OCI-LY3 (cell line): Measurements from ENCODE around the gene IRAK3.

ENCODE experiments used
- H2AFZ ChIP-seq: fragments of 200-600, 300-600 bp; shearing (Covaris generic); 2 replicates; pipeline ENCODE4 v1.6.0; 2014; ENCODE audit warnings: antibody characterized with exemption, low read depth, low read length
- H3K27ac ChIP-seq: fragments of 200-600, 300-600 bp; sonication (generic); 2 replicates; pipeline ENCODE4 v1.5.1; 2014; ENCODE audit warnings: mild to moderate bottlenecking, low read length, moderate library complexity, mixed read lengths
- H3K27me3 ChIP-seq: fragments of 200-600, 300-600 bp; sonication (generic); 2 replicates; pipeline ENCODE4 v1.6.1; 2014; ENCODE audit warnings: low read depth, low read length, mixed read lengths
- H3K36me3 ChIP-seq: fragments of 200-600, 300-600 bp; sonication (generic); replicated peaks from 2 replicates; pipeline ENCODE3; 2014; ENCODE audit warnings: low read depth, low read length, mixed read lengths
- H3K4me1 ChIP-seq: fragments of 300-600, 200-600 bp; sonication (generic); 2 replicates; pipeline ENCODE4 v1.6.1; 2014; ENCODE audit warnings: low read length, mixed read lengths
- H3K4me2 ChIP-seq: fragments of 200-600, 300-600 bp; sonication (generic); 2 replicates; pipeline ENCODE4 v1.6.1; 2014; ENCODE audit warnings: low read length, mixed read lengths
- H3K4me3 ChIP-seq: fragments of 300-600, 200-600 bp; sonication (generic); 2 replicates; pipeline ENCODE4 v1.5.1; 2014; ENCODE audit warnings: antibody characterized with exemption, mild to moderate bottlenecking, low read length, moderate library complexity
- H3K79me2 ChIP-seq: fragments of 300-600, 200-600 bp; shearing (Covaris generic); 2 replicates; pipeline ENCODE4 v1.6.1; 2014; ENCODE audit warnings: mild to moderate bottlenecking, low read length, mixed read lengths
- H3K9ac ChIP-seq: fragments of 300-600, 200-600 bp; shearing (Covaris generic); 2 replicates; pipeline ENCODE4 v1.6.0; 2014; ENCODE audit warnings: mild to moderate bottlenecking, low read length, moderate library complexity
- H3K9me3 ChIP-seq: fragments of 200-600, 300-600 bp; shearing (Covaris generic); 2 replicates; pipeline ENCODE4 v1.6.1; 2014; ENCODE audit warnings: low read length, mixed read lengths; ENCODE audit not compliant: insufficient read depth
- H4K20me1 ChIP-seq: fragments of 200-600, 300-600 bp; sonication (generic); 2 replicates; pipeline ENCODE4 v1.6.1; 2016; ENCODE audit warnings: low read length, mixed read lengths; ENCODE audit not compliant: insufficient read depth
- EZH2phosphoT487 ChIP-seq: fragments of 200-600 bp; shearing (Covaris generic); IDR thresholded peaks from 2 replicates; pipeline ENCODE4 v1.6.1; 2018; ENCODE audit warnings: antibody characterized with exemption, mixed run types, low read depth
- TF ChIP-seq, protein P1 (sequence below): fragments of 200-600, 300-600 bp; sonication (generic); IDR thresholded peaks from 2 replicates; pipeline ENCODE4 v1.5.1; 2014; ENCODE audit warnings: antibody characterized with exemption, low read length, low read depth

Gene IRAK3

DNA sequence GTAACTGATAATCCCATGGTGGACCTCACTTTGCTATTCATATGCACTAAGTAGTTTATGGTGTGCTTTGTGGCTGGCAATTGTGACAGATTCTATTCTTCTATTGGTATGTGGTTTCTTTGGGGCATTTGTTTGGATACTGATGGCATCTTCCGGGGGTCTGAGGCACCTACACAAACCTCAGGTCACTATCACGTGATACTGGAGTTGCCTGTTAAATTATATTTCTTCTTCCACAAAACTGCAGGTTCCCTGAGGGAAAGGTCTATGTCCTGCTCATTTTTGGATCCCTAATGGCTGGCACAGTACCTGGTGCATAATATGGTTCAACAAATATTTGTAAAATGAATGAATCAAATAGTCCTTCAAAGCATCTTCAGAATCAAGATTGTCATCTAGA is 63.8 kb downstream of the IRAK3 start:
- Histone ChIP-seq H3K4me2 (no peak overlapping the region), H3K36me3 (no peaks in the 10 kb centered on the region), H3K27ac (no peak overlapping the region), H4K20me1 (no peaks in the 10 kb centered on the region), H3K4me3 (no peak overlapping the region), H2AFZ (no peak overlapping the region), H3K4me1 (no peaks in the 10 kb centered on the region), H3K9ac (no peak overlapping the region), H3K9me3 (no peaks in the 10 kb centered on the region), H3K27me3 (peaks cover 23% of the 10 kb centered on the region), H3K79me2 (no peaks in the 10 kb centered on the region)
- TF ChIP-seq EZH2phosphoT487: no peak
- TF ChIP-seq, protein P1, sequence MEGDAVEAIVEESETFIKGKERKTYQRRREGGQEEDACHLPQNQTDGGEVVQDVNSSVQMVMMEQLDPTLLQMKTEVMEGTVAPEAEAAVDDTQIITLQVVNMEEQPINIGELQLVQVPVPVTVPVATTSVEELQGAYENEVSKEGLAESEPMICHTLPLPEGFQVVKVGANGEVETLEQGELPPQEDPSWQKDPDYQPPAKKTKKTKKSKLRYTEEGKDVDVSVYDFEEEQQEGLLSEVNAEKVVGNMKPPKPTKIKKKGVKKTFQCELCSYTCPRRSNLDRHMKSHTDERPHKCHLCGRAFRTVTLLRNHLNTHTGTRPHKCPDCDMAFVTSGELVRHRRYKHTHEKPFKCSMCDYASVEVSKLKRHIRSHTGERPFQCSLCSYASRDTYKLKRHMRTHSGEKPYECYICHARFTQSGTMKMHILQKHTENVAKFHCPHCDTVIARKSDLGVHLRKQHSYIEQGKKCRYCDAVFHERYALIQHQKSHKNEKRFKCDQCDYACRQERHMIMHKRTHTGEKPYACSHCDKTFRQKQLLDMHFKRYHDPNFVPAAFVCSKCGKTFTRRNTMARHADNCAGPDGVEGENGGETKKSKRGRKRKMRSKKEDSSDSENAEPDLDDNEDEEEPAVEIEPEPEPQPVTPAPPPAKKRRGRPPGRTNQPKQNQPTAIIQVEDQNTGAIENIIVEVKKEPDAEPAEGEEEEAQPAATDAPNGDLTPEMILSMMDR: no peak

DNA sequence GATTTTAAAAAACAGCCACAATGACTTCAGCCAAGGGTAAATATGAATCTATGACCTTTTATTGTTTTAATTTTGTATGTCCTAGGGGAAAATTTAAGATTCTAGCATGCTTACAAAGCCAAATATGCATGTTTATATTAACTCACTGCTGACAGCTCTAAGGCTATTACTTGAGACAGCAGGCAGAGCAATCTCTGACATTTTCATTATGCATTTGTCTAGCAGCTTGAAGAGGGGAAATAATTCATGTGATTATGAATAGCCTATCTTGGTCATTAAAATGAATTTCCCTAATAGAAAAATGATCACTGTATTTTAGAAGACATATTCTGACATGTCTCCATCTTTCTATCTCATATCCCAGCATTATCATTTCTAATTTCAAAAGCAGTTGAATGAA is 66.7 kb downstream of the IRAK3 start:
- no peak overlapping the region for H2AFZ ChIP-seq

DNA sequence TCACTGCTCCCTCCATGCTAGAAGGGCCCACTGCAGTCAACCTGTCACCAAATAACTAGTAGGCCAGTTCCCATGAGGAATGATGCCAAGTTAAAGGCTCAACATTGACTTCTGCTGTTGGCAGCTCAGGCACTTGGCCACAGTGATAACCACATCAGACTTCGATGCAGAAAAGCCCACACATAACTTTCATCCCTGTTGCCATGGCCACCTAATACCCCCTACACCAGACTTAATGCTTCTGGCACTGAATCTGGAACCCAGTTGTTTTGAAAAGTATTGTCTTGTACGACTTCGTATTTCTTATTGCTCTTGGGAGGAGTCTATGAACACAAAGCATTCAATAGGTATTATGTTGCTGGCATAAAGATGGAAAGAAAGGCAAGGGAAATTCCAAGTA is 69.0 kb downstream of the IRAK3 start:
- Histone ChIP-seq H4K20me1 (no peaks in the 10 kb centered on the region), H3K79me2 (no peaks in the 10 kb centered on the region), H3K4me2 (no peak overlapping the region), H3K9me3 (no peaks in the 10 kb centered on the region), H3K36me3 (no peaks in the 10 kb centered on the region), H3K9ac (no peak overlapping the region), H3K27ac (no peak overlapping the region), H2AFZ (no peak overlapping the region), H3K4me1 (no peaks in the 10 kb centered on the region), H3K27me3 (peaks cover 15% of the 10 kb centered on the region), H3K4me3 (no peak overlapping the region)
- TF ChIP-seq EZH2phosphoT487: no peak
- TF ChIP-seq, protein P1: no peak

More for the DNA sequence above, 66.7 kb downstream of the IRAK3 start:
- no peak overlapping the region for H3K4me3 ChIP-seq
- peaks cover 23% of the 10 kb centered on the region for H3K27me3 ChIP-seq
- H3K4me2 ChIP-seq: no peak overlapping the region
- no peaks in the 10 kb centered on the region for H3K79me2 ChIP-seq
- H4K20me1 ChIP-seq: no peaks in the 10 kb centered on the region
- no peaks in the 10 kb centered on the region for H3K9me3 ChIP-seq
- no peak for TF ChIP-seq EZH2phosphoT487
- TF ChIP-seq, protein P1: no peak
- H3K9ac ChIP-seq: no peak overlapping the region
- no peak overlapping the region for H3K27ac ChIP-seq
- H3K4me1 ChIP-seq: no peaks in the 10 kb centered on the region
- H3K36me3 ChIP-seq: no peaks in the 10 kb centered on the region

DNA sequence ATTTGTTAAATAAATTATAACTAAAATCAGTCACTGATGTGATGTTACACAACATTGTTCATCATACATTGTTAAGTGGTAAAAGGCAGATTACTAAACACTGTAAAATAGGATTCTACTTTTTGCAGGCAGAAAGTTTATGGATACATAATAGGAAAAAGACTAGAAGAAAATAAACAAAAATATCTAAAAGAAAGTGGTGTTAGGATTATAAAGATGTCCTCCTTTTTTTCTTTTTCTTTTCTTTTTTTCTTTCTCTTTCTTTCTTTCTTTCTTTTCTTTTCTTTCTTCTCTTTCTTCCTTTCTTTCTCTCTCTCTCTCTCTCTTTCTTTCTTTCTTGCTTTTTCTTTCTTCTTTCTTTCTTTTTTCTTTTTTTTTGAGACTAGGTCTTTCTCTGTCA is 73.7 kb downstream of the IRAK3 start:
- no peak overlapping the region for H3K4me3 ChIP-seq
- no peaks in the 10 kb centered on the region for H3K9me3 ChIP-seq
- H4K20me1 ChIP-seq: no peaks in the 10 kb centered on the region
- TF ChIP-seq, protein P1: no peak
- no peak for TF ChIP-seq EZH2phosphoT487
- no peak overlapping the region for H2AFZ ChIP-seq
- peaks cover 4% of the 10 kb centered on the region for H3K4me1 ChIP-seq
- no peaks in the 10 kb centered on the region for H3K79me2 ChIP-seq
- no peak overlapping the region for H3K9ac ChIP-seq
- H3K4me2 ChIP-seq: no peak overlapping the region
- H3K27me3 ChIP-seq: no peaks in the 10 kb centered on the region
- no peak overlapping the region for H3K27ac ChIP-seq
- H3K36me3 ChIP-seq: no peaks in the 10 kb centered on the region
